Activated CD8-positive, alpha-beta memory T cell treated with anti-CD3 and anti-CD28 coated beads for 24 hours (primary cell): ENCODE data around the gene SUN1.
"Not testable (repeated sequence)": the region's sequence is repeated elsewhere in the genome, so short reads cannot be mapped to it uniquely, and the experiment has no call there.

Experiments used
- DNase-seq: peaks from one replicate; pipeline ENCODE4 v3.0.0-alpha.2; 2020

The SUN1 gene

GRCh38 chr7:923108-924041 is 91.1 kb downstream of the SUN1 start:
- DNase-seq: peak; percentile 95

DNA sequence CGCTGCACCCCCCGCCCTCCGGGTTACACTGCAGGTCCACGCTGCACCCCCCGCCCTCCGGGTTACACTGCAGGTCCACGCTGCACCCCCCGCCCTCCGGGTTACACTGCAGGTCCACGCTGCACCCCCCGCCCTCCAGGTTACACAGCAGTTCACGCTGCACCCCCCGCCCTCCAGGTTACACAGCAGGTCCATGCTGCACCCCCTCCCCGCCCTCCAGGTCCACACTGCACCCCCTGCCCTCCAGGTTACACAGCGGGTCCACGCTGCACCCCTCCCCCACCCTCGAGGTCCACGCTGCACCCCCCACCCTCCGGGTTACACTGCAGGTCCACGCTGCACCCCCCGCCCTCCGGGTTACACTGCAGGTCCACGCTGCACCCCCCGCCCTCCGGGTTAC is 91.8 kb downstream of the SUN1 start:
- not testable (repeated sequence) for DNase-seq
